Stromal cell of bone marrow (primary cell): Measurements from ENCODE around the gene BSDC1.
A peak's percentile ranks its signal among the peaks of the same experiment; 100 is the strongest.

ENCODE experiments used
- DNase-seq: peaks from one replicate; pipeline ENCODE4 v3.0.0-alpha.2; 2012; ENCODE audit warnings: low read depth

Gene BSDC1

DNA sequence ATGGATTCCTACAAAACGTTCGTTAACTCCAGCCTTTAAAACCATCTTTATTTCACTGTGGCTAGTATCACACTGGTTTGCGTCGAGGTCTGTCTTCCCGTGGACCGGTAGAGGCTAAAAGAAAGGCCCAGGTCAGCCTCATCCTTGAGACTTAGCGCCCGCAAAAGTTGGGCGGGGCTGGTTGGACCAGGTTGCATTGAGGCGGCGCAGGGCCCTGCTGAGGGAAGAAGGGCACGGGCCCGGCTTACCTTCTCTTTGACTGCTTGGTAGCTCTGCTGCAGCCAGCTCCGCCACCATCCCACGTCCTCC, 455 bp downstream of the BSDC1 start:
- peak; percentile 15 for DNase-seq

DNA sequence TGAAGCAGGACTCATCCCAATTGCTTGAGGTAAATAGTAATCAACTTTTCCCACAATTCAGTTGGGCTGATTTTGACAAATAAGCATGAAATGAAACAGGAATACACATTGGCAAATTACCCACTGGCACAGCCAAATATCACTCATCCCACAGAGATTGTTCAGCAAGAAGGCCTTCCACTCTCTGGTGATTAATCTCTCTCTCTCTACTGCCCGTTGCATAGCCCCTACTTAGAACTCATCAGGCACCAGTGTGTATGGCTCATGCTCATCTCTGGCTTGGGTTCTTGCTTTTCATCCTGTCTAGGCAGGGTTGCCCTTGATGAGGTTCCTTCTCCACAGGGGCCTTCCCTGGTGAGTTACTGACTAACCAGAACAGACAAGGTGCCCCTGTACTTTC, 1.1 kb downstream of the BSDC1 start:
- peak; percentile 16 for DNase-seq

- DNase-seq, result no peak
Measured at GRCh38 chr1:32392325-32392724, 1.9 kb downstream of the BSDC1 start.

DNA sequence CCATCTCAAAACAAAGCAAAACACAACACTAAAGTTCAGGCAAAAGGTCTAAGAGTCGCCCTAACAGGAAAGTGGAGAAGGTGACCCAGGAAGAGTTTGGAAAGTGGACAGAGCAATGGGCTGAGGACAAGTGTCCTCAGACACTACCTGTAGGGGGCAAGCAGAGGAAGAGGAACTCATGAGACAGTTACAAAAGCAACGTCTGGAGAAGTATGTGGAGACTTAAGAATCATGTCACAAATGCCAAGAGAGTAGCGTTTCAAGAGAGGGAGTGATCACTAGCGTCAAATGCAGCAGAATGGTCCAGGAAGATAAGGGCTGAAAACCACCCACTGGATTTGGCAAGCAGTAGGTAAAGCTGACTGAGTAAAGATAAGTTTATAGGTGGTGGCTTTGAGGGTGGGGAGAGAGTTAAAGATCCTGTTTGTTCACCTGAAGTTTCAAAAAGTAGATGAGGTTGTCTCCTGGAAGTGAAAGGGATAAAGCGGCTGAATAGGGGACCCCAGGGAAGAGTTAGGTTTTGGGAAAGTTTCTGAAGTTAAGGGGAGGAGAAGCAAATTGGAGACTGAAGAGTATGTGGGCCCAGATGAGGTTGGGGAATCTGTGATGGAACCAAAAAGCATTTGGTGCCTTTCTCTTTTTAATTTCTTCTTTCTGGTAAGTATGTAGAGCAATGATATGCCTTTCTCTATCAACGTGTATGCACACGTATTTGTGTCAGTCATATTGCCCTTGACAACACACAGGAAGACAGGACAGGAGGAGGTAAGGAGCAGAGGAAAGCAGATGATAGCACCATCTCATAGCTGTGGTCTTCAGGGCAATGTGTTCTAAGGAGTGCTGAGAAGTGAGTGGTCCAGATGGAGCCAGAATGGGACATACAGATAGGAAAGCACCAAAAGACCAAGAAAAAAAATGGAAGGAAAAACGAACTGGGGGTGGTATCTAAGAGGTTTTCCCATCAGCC, 3.1 kb downstream of the BSDC1 start:
- no peak for DNase-seq

- no peak for DNase-seq
Measured at GRCh38 chr1:32388641-32389040, 5.6 kb downstream of the BSDC1 start.

DNA sequence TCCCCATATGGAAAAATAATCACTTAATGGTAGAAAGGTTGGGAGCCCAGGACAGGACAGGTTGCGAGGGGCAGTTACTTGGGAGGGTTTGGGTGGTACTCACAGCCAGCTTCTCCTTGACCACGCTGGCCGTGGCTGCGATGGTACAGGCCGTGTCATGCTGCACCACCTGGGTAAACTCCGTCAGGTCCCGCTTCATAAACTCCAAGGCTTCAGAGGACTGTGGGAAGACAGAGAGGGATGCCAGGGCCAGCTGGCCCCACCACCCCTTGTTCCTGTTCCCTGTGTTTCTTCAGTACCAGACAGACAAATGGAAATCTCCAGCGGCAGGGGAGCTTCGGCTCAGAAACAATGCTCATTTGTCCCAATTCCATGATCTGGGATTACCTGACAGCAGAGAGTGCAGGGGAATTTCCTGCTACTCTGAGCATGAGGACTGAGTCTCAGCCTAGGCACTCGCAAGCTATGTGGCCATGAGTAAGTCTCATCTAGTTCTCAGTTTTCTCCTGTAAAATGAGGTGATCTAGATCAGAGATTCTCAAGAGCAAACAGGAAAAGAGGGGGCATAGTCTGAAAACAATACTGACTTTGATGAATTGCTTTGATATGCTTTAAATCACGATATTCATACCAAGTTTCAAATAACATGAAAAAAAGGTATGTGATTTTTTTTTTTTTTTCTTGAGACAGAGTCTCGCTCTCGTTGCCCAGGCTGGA, 7.4 kb downstream of the BSDC1 start:
- DNase-seq, result no peak

GRCh38 chr1:32380057-32380456, 14.2 kb downstream of the BSDC1 start:
- DNase-seq, result no peak

DNA sequence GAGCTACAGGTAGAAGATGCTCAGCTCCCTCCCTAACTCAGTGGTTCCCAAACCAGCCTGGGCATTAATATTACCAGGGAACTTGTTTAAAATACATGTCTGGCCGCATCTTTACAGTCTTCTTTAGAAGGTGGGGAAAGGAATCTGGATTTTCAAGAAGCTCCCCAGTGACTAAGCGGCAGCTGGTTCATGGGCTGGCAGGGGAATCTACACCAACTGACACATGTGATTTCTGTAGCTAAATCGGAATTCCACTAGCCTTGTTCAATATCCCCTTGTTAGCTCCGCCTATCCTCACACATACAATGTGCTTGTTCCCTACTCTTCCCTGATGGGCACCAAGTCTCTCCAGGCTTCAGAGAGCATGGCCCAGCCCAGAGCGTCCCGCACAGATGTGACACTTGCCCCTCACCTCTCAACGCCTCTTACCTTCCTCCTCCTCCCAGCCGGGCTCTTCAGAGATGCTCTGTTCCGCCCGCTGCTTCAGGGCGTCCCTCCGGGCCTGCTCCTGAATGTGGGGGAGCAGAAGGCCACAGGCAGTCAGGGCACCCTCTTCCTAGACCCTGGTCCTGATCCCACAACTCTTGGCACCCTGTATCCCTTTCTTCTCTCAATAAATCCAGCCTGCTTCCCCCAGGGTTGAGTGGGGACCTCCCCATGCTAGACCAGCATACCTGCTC, 16.6 kb downstream of the BSDC1 start:
- no peak for DNase-seq

DNA sequence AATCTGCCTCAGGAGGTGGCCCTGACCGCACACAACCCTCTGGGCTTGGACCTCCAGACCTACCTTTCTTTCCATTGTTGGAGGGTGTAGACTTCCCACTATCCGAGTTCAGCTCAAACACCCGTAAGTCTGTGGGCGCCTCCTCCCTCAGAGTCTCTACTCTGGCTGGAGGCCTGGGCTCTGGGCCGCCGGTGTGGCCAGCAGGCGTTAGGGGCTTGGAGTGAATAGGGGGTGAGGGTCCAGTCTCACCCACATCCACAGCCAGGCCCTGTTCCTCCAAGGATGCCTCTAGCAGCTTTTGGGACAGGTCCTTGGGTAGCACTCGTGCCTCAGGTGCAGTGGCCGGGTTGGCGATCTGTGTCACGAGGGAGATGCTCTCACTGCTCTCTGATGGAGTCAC, 18.0 kb downstream of the BSDC1 start:
- no peak for DNase-seq

DNA sequence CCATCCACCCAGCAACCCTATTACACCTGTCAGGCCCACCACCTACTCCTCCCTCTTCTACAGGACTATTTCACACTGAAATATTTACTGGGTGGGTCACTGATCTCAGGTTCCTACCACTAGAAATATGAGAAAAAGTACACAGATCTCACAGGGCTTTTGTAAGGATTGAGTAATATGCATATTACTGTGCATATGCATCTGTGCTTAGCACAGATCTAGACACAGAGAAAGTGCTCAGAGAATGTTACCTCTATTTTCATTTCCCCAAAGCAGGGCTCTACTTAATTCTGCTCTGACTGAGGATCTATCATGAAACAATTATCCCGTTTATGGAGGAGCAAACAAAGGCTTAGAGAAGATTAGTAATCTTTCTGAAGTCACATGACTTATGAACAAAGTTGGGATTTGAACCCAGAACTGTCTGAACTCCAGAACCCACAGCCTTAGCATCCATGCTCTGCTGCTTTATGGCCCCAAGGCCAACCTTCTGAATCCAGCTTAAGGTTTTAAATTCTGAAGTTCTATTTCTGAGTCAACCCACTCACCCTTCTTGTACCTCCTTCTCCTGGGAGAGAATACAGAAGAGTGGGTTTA, 20.1 kb downstream of the BSDC1 start:
- DNase-seq, result no peak

GRCh38 chr1:32372149-32372756, 22.0 kb downstream of the BSDC1 start:
- DNase-seq, result no peak

DNA sequence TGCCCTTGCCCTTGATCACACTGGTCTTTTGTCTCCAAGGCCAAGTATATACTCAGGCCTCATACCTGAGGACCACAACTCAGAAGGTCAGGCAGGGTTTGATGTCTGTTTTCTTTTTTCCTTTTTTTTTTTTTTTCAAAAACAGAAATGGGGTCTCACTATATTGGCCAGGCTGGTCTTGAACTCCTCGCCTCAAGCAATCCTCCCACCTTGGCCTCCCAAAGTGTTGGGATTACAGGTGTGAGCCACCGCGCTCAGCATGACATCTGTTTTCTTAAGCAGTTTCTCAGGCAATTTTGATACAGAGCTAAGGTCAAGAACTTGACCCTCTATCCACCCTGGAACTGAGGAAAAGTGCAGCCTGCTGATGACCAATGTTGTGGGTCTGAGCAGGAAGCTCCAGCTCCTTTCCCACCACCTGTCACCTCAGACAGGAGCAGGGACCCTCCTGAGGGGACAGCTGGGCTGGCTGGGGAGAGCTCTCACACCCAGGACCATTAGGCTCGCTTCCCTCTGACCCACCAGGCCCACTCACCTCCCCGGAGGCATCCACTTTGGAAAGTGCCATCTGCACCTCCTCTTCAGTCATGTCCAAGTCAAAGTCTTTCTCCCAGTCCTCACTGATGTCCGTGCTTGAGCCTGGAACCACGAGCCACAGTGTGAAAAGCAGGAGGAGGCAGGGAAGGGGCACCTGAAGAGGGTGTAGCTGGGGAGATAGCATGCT, 26.2 kb downstream of the BSDC1 start:
- no peak for DNase-seq

GRCh38 chr1:32365445-32365844, 28.8 kb downstream of the BSDC1 start:
- no peak for DNase-seq

DNA sequence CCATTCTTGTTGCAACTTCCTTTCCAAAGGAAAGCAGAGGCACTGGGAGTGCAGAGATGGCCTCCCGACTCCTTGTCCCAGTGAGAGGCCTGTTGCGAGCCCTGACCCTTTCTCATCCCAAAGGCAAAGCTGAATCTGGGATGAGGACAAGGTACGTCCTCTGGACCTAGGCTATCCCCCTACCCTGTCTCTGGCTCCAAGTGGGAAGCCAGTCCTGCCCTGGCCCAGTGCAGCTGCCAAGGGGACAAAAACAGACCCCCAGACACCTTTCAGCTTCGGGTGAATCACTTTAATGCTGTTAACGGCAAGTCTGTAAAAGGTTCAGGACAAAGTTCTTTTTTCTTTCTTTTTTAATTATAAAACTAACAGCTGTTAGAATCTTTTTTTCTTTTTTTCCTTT, 29.4 kb downstream of the BSDC1 start:
- no peak for DNase-seq

DNA sequence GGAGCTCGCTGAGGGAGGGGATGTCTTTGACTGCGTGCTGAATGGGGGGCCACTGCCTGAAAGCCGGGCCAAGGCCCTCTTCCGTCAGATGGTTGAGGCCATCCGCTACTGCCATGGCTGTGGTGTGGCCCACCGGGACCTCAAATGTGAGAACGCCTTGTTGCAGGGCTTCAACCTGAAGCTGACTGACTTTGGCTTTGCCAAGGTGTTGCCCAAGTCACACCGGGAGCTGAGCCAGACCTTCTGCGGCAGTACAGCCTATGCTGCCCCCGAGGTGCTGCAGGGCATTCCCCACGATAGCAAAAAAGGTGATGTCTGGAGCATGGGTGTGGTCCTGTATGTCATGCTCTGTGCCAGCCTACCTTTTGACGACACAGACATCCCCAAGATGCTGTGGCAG, 30.5 kb downstream of the BSDC1 start:
- no peak for DNase-seq

DNA sequence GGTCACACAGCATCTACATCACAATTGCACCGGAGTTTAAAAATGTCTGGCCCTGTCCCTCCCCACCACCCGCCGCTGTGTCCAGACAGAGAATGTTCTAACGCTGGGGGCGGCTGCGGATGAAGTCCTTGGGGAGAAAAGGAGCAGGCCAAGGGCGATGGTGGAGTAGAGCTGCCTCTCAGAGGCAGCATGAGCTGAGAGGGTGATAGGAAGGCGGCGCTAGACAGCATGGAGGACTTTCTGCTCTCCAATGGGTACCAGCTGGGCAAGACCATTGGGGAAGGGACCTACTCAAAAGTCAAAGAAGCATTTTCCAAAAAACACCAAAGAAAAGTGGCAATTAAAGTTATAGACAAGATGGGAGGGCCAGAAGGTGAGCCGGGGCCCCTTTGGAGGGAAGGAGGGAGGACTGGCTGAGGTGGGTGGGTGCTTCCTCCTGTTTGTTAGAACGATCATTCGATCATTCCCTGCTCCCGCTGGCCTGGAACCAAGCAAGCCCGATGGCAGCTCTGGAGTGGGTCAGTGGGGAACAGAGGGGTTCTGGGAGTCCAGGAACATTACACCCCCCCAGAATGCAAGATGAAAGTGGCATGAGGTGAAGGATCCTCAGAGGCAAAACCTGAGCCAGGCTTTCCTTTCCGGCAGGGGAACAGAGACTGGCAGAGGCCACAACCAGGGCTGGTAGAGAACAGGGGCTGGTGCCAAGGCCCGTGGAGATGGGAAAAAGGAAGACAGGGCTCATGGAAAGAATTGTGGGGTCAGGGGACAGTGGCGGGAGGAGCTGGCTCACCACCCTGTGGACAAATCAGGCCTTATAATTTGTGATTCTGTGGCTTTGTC, 31.5 kb downstream of the BSDC1 start, which contains the start of the genes FAM229A and TSSK3:
Gene FAM229A, minus strand, starts transcription at position 12 of the 840 bp plus-strand sequence. CDS start 394 bp downstream, outside the sequence.
Gene TSSK3, plus strand, starts transcription at position 66 of the 840 bp plus-strand sequence. Its CDS starts 163 bp downstream, at position 229.
- DNase-seq, result no peak

DNA sequence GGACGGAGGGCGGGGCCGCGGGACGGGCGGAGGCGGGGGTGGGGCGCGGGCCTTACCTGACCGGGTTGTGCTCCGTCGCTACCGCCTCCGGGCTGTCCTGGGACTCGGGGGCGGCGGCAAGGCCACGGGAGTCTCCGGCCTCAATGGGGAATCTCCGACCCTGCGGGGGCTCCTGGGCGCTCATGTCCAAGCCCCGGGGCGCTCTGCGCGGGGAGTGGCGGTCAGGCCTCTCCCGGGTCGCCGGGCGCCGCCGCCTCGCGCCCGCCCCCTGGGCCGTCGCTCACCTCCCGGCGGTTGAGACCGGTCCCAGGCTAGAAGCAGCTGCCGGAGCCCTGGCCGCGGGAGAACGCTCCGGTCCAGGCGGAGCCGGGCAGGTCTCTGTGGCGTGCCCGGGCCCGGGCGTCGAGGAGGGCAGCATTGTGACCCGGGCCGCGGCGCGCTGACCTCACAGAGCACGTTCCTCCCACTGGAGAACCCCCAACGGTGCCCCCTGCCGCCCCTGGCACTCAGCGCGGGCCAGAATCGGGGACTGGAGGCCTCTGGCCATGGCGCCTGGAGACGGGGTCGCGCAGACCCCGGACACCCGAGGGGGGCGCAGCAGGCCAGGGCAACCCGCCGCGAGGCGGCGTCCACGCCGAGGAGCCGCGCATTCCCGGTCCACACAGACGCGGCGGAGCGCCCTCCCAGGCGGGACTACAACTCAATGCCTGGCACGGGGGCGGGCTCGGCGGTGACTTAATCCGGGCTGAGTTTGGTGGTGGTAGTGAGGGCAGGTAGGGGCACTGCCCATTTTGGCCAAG, 32.4 kb downstream of the BSDC1 start:
- DNase-seq, result no peak

- no peak for DNase-seq
Measured at GRCh38 chr1:32361308-32361673, 33.0 kb downstream of the BSDC1 start.

- no peak for DNase-seq
Measured at GRCh38 chr1:32358435-32358834, 35.8 kb downstream of the BSDC1 start.
